Stimulated activated naive CD8-positive, alpha-beta T cell treated with anti-CD3 and anti-CD28 coated beads, Interleukin-15, amount 100 ng/mL, for 72 hours (primary cell): Measurements from ENCODE around the gene FGF18.
"Not testable (repeated sequence)": the region's sequence is repeated elsewhere in the genome, so short reads cannot be mapped to it uniquely, and the experiment has no call there.

Experiments used
- ATAC-seq: fragments of 150-1000 bp; cut with Tn5 transposase; 2 replicates; pipeline ENCODE4 v1.10.0; 2021; ENCODE audit warnings: mild to moderate bottlenecking, moderate library complexity
- DNase-seq, 2 donors: peaks; one replicate each; pipeline ENCODE4 v3.0.0; 2021 to 2022
- H3K27ac Mint-ChIP-seq, 2 donors: one replicate each; pipeline ENCODE4 v1.8.0; 2022; ENCODE audit warnings: mild to moderate bottlenecking in 2 of 2, mixed read lengths in 2 of 2, moderate library complexity in 2 of 2
- H3K27me3 Mint-ChIP-seq: one replicate; pipeline ENCODE4 v1.8.0; 2022; ENCODE audit warnings: mixed read lengths
- H3K4me1 Mint-ChIP-seq: one replicate; pipeline ENCODE4 v1.8.0; 2022; ENCODE audit warnings: mild to moderate bottlenecking, mixed read lengths
- H3K4me3 Mint-ChIP-seq, 2 donors: one replicate each; pipeline ENCODE4 v1.8.0; 2022; ENCODE audit warnings: mild to moderate bottlenecking in 2 of 2, mixed read lengths in 2 of 2, moderate library complexity in 1 of 2
- H3K9me3 Mint-ChIP-seq, 2 donors: one replicate each; pipeline ENCODE4 v1.8.0; 2022; ENCODE audit warnings: mixed read lengths in 2 of 2

FGF18 gene

GRCh38 chr5:171392585-171393159 is 26.8 kb upstream of the FGF18 start:
- Mint-ChIP-seq H3K4me1 (peaks cover 88% of the 10 kb centered on the region), H3K4me3 (peak overlapping the region; percentile 62 to 73), H3K27ac (peak overlapping the region; percentile 73 to 95), H3K27me3 (no peaks in the 10 kb centered on the region), H3K9me3 (no peaks in the 10 kb centered on the region)
- DNase-seq (no peak), ATAC-seq (no peak)

- Mint-ChIP-seq H3K27ac (peak overlapping the region; percentile 7 to 89), H3K27me3 (no peaks in the 10 kb centered on the region), H3K4me3 (peak overlapping the region; percentile 45 to 58), H3K4me1 (peaks cover 90% of the 10 kb centered on the region), H3K9me3 (no peaks in the 10 kb centered on the region)
- no peak for DNase-seq
- no peak for ATAC-seq
Observed at GRCh38 chr5:171395042-171395441, 24.4 kb upstream of the FGF18 start.

- ATAC-seq: not testable (repeated sequence)
- peak overlapping the region; percentile 6 to 54 for H3K4me3 Mint-ChIP-seq
- H3K4me1 Mint-ChIP-seq: peaks cover 90% of the 10 kb centered on the region
Observed at GRCh38 chr5:171396583-171396982, 22.9 kb upstream of the FGF18 start.

GRCh38 chr5:171397190-171397589 is 22.3 kb upstream of the FGF18 start:
- peak overlapping the region; percentile 52 to 63 for H3K27ac Mint-ChIP-seq
- H3K4me3 Mint-ChIP-seq: no peak overlapping the region
- H3K9me3 Mint-ChIP-seq: no peaks in the 10 kb centered on the region
- ATAC-seq (no peak), DNase-seq (no peak)
- peaks cover 86% of the 10 kb centered on the region for H3K4me1 Mint-ChIP-seq
- no peaks in the 10 kb centered on the region for H3K27me3 Mint-ChIP-seq

More at GRCh38 chr5:171396583-171396982, 22.9 kb upstream of the FGF18 start:
- H3K27ac Mint-ChIP-seq: peak overlapping the region in 1 of 2 donors; percentile 76
- not testable (repeated sequence) for DNase-seq, H3K9me3 Mint-ChIP-seq, H3K27me3 Mint-ChIP-seq

GRCh38 chr5:171397599-171397998 is 21.8 kb upstream of the FGF18 start:
- ATAC-seq (no peak), DNase-seq (no peak)
- H3K4me3 Mint-ChIP-seq: no peak overlapping the region
- H3K27me3 Mint-ChIP-seq: no peaks in the 10 kb centered on the region
- H3K9me3 Mint-ChIP-seq: no peaks in the 10 kb centered on the region
- H3K4me1 Mint-ChIP-seq: peaks cover 81% of the 10 kb centered on the region
- peak overlapping the region; percentile 40 to 63 for H3K27ac Mint-ChIP-seq

- H3K4me1 Mint-ChIP-seq: peaks cover 71% of the 10 kb centered on the region
- peak overlapping the region in 1 of 2 donors; percentile 96 for H3K27ac Mint-ChIP-seq
- H3K9me3 Mint-ChIP-seq, H3K27me3 Mint-ChIP-seq, ATAC-seq, DNase-seq: not testable (repeated sequence)
- H3K4me3 Mint-ChIP-seq: peak overlapping the region in 1 of 2 donors; percentile 6
Observed at GRCh38 chr5:171398660-171399059, 20.8 kb upstream of the FGF18 start.

GRCh38 chr5:171400169-171400568 is 19.3 kb upstream of the FGF18 start:
- no peaks in the 10 kb centered on the region for H3K27me3 Mint-ChIP-seq
- no peak overlapping the region for H3K27ac Mint-ChIP-seq
- DNase-seq: no peak
- no peaks in the 10 kb centered on the region for H3K9me3 Mint-ChIP-seq
- H3K4me1 Mint-ChIP-seq: peaks cover 62% of the 10 kb centered on the region
- no peak overlapping the region for H3K4me3 Mint-ChIP-seq
- no peak for ATAC-seq

- DNase-seq (no peak), ATAC-seq (no peak)
- Mint-ChIP-seq H3K9me3 (no peaks in the 10 kb centered on the region), H3K27me3 (no peaks in the 10 kb centered on the region), H3K27ac (peak overlapping the region in 1 of 2 donors; percentile 82), H3K4me3 (no peak overlapping the region), H3K4me1 (peaks cover 66% of the 10 kb centered on the region)
Observed at GRCh38 chr5:171401167-171401947, 18.1 kb upstream of the FGF18 start.

- H3K27me3 Mint-ChIP-seq, H3K4me3 Mint-ChIP-seq, DNase-seq, H3K9me3 Mint-ChIP-seq, ATAC-seq: not testable (repeated sequence)
- Mint-ChIP-seq H3K27ac (peak overlapping the region in 1 of 2 donors; percentile 33), H3K4me1 (peaks cover 58% of the 10 kb centered on the region)
Observed at GRCh38 chr5:171402751-171403150, 16.7 kb upstream of the FGF18 start.

- no peak for ATAC-seq
Observed at GRCh38 chr5:171405615-171406014, 13.8 kb upstream of the FGF18 start.

GRCh38 chr5:171407234-171407633 is 12.2 kb upstream of the FGF18 start:
- no peaks in the 10 kb centered on the region for H3K9me3 Mint-ChIP-seq
- H3K4me3 Mint-ChIP-seq: no peak overlapping the region
- ATAC-seq (no peak), DNase-seq (no peak)
- H3K27ac Mint-ChIP-seq: no peak overlapping the region
- no peaks in the 10 kb centered on the region for H3K27me3 Mint-ChIP-seq
- H3K4me1 Mint-ChIP-seq: peaks cover 28% of the 10 kb centered on the region

More at GRCh38 chr5:171405615-171406014, 13.8 kb upstream of the FGF18 start:
- no peaks in the 10 kb centered on the region for H3K9me3 Mint-ChIP-seq
- H3K4me1 Mint-ChIP-seq: peaks cover 40% of the 10 kb centered on the region
- no peak for DNase-seq
- H3K4me3 Mint-ChIP-seq: no peak overlapping the region
- H3K27ac Mint-ChIP-seq: peak overlapping the region; percentile 40 to 59
- no peaks in the 10 kb centered on the region for H3K27me3 Mint-ChIP-seq

- H3K4me3 Mint-ChIP-seq: no peak overlapping the region
- no peaks in the 10 kb centered on the region for H3K27me3 Mint-ChIP-seq
- no peaks in the 10 kb centered on the region for H3K9me3 Mint-ChIP-seq
- peak overlapping the region; percentile 57 to 80 for H3K27ac Mint-ChIP-seq
- peaks cover 28% of the 10 kb centered on the region for H3K4me1 Mint-ChIP-seq
- no peak for DNase-seq
- no peak for ATAC-seq
Observed at GRCh38 chr5:171409164-171410136, 10.0 kb upstream of the FGF18 start.

- Mint-ChIP-seq H3K4me3 (no peak overlapping the region), H3K4me1 (peaks cover 25% of the 10 kb centered on the region), H3K27ac (peak overlapping the region in 1 of 2 donors; percentile 34), H3K27me3 (no peaks in the 10 kb centered on the region), H3K9me3 (no peaks in the 10 kb centered on the region)
- no peak for ATAC-seq
- no peak for DNase-seq
Observed at GRCh38 chr5:171410181-171410580, 9.3 kb upstream of the FGF18 start.

GRCh38 chr5:171412186-171412585 is 7.3 kb upstream of the FGF18 start:
- DNase-seq (no peak), ATAC-seq (no peak)
- H3K4me3 Mint-ChIP-seq: no peak overlapping the region
- H3K27ac Mint-ChIP-seq: no peak overlapping the region
- no peaks in the 10 kb centered on the region for H3K27me3 Mint-ChIP-seq
- H3K9me3 Mint-ChIP-seq: no peaks in the 10 kb centered on the region
- H3K4me1 Mint-ChIP-seq: peaks cover 10% of the 10 kb centered on the region

GRCh38 chr5:171413153-171413910 is 6.1 kb upstream of the FGF18 start:
- Mint-ChIP-seq H3K4me1 (peaks cover 3% of the 10 kb centered on the region), H3K4me3 (no peak overlapping the region), H3K9me3 (no peaks in the 10 kb centered on the region), H3K27me3 (no peaks in the 10 kb centered on the region), H3K27ac (no peak overlapping the region)
- ATAC-seq: peak; percentile 36
- no peak for DNase-seq
